Suppressor macrophage treated with lipopolysaccharide for 4 hours (primary cell): Measurements from ENCODE around the gene ECI1.

Source experiments
- DNase-seq: peaks from one replicate; pipeline ENCODE4 v3.0.0-alpha.2; 2020

ECI1 gene

DNA sequence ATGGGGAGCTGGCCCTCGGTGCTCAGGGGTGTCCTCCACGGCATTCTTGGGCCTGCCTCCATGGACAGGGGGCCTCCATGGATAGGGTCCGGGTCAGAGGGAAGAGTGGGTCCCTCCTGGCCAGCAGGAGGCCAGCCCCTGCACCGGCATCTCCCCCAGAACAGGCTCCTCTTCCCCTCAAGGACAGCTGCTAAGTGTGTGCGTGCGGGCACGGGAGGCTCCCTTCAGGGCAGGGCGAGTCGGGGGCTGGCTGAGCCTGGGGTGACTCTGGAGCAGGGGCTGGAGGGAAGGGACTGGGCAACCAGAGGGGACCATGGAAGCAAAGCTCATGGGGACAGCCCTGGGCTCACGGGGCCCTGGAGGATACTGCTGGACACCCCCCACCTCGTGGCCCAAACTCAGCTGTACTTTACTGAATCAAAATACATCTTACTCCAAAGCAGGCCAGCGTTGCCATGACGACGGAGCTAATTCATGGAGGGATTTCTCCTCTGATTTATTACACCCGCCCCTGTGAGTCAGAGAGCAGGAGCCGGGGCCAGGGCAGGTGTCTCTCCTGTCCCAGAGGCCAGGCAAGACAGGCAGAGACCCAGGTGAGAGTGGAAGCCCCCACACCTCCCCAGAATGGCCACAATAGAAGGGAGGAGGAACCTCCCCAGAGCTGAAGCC lies 57.1 kb downstream of the ECI1 start:
- no peak for DNase-seq

DNA sequence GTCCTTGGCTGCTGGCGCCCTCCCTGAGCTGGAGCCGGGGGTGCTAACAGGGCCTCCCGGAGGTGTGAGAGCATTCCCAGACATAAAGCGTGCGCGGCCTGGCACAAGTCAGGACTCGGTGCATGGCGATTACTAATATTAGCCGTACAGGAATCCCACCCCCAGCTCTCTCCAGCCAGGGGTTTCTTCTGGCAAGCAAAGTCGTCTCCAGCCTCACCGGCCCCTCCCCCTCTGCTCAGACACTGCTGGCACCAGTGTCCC lies 60.0 kb downstream of the ECI1 start:
- DNase-seq = no peak

DNA sequence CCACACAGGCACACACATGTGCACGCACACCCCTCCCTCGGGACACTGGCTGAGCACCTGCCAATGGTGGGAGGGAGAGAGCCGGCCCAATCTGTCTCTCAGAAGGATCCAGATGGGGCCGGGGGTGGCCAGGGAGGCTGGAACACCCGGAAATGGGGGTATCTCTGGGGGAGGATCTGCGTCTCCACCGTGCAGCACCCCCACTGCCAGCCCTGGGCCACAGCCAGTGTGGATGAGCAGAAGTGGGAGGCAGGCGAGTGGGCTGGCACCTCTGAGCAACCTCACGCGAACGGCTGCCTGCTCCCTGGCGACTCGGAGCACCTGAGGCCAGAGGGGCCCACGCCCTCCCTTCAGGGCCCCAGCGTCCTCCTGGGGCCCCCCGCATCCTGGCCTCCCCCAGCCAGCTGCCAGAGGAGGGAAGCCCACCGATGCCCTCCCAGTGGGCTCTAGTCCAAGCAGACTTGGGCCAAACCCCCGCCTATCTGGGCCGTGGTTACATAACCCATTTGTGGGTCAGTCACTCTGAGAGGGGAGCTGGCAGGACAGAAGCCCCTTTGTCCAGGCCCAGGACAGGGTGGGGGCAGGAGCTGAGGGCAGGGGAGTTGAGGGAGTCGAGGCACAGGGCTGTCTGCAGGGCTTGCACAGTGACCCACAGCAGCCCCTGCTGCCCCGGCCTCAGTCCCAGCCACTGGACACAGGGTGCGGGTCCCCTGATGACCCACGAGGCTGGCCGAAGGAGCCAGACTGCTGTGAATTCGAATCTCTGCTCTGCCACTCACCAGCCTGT lies 60.5 kb downstream of the ECI1 start:
- DNase-seq = no peak

DNA sequence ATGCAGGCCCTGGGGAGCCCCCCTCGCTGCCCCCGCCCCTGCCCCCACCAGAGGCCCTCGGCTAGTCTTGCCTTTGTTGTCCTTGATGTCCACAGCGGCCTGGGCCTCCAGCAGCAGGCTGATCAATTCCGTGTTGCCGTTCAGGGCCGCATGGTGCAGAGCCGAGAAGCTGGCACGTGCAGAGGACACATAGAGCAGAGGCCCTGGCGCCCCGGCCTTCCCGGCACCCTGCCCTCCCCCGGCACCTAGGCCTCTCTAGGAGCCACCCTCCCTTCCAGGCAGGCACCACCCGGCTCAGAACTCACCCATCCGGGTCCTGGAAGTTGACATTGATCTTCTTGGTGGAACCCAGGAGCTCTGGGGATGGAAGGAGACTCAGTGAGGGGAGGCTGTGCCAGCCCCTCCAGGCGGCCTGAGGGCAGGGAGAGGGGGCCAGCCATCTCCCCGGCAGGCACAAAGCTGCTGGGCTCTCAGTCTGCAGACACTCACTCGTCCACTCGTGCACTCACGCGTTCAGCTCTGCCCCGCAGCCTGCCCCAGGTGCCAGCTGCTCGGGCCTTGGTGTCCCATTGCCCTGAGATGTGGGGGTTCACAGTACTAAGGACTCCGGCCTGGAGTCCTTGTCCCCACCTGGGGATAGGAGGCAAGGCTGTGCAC lies 61.3 kb downstream of the ECI1 start:
- no peak for DNase-seq
